GM12801 (cell line): ENCODE results near the gene P2RY6.

Experiments used
- TF ChIP-seq, protein P1 (sequence below): IDR thresholded peaks from one replicate; pipeline ENCODE4 v1.5.1; 2011; ENCODE audit warnings: control low read depth; ENCODE audit not compliant: insufficient read length; ENCODE audit errors: extremely low read depth

P2RY6 gene

DNA sequence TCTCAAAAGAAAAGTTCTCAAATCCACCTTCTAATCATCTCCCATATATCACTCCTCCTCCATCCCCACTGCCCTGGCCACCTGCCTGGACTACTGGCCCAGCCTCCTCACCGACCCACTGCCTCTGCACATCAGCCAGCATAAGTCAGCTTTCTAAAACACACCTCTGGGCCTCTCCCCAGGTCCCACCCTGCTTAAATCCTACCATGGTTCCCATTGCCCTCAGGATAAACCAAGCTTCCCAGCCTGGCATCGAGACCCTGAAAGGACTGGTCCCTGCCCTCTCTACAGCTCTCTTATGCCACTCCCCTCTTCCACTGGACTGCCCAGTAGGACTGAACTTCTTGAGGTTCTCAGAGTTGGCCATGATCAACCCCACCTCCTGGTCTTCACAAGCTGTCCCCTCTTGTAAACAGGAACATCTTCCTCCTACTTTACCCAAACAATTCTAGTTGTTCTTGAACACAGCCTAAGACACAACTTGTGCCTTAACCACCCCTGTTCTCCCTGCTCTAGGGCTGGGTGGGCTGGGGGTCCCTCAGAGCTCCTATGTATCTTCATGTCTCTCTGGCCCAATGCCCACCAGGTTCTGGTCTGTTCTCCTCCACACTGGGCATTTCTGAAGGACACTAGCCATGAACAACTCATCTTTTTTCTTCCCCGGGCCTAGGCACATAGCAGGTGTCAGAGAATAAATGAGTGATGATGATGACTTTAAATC, 12.6 kb upstream of the P2RY6 start:
- TF ChIP-seq, protein P1, sequence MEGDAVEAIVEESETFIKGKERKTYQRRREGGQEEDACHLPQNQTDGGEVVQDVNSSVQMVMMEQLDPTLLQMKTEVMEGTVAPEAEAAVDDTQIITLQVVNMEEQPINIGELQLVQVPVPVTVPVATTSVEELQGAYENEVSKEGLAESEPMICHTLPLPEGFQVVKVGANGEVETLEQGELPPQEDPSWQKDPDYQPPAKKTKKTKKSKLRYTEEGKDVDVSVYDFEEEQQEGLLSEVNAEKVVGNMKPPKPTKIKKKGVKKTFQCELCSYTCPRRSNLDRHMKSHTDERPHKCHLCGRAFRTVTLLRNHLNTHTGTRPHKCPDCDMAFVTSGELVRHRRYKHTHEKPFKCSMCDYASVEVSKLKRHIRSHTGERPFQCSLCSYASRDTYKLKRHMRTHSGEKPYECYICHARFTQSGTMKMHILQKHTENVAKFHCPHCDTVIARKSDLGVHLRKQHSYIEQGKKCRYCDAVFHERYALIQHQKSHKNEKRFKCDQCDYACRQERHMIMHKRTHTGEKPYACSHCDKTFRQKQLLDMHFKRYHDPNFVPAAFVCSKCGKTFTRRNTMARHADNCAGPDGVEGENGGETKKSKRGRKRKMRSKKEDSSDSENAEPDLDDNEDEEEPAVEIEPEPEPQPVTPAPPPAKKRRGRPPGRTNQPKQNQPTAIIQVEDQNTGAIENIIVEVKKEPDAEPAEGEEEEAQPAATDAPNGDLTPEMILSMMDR, result no peak

- TF ChIP-seq, protein P1, result no peak
Observed at GRCh38 chr11:73260127-73260457, 12.0 kb upstream of the P2RY6 start.

DNA sequence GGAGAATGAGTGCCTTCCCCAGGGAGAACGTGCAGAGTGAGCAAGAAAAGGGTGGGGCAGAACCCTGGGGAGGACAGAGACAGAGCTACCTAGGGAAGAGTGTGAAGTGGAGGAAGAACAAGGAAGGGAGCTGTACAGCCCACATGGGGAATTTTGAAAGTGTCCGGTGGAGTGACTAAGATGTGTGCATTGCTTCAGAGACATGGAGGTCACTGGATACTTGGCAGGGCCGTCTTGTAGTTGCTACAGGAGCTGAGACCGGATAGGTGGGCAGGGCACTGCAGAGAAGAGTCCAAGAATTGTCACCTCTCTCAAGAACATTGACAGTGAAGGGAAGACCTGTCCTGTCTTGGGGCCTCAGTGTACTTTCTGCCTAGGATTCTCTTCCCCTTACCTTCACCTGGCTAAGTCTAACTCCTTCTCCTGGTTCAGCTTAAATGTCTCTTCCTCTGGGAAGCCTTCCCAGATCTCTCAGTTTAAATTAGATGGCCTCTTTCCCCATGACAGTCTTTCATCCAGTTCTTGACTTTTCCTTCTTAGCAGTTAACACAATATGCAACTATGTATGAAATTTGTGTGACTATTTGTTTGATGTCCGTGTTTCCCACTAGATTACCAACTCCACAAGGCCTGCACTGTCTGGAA, 9.2 kb upstream of the P2RY6 start:
- TF ChIP-seq, protein P1, result no peak

DNA sequence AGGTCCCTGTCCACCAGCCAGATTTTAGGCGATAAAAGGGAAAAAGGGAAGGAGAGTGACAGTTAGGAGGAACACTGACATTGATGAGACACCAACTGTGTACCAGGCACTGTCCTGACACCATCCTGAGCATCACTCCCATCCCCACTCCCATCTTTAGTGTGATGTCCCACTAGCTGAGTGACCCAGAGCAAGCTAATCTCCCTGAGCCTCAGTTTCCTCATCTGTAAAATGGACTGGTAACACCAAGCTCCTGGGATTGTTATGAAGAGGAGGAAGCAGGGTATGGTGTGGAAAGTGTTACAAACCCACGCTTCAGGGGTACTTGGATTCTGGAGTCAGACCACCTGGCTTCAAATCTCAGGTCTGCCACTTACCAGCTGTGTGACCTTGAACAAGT, 8.5 kb upstream of the P2RY6 start:
- TF ChIP-seq, protein P1, result no peak

DNA sequence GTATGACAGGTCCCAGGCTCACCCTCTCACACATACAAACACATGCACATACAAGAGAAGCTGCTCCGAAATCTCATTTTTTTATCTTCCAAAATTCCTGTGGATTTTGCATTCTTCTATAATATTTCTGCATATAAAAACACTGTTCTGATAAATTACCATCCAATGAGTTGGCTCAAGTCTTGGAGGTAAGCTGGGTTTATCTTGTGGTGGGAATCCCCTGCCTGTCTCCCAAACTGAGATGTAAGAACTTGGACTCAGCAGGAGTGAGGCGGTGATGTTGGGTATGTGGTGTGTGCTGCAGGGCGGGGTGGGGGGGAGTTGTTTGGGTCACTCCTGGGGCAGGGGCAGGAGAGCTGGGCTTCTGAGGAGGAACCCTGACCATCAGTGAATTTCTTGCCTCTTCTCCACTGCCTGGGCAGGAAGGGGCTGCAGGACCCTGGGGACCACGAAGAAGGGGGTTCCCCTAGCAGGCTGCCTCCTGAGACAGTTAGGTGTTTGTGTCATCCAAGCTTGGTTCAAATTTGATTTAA, 6.8 kb upstream of the P2RY6 start:
- TF ChIP-seq, protein P1, result no peak

- TF ChIP-seq, protein P1, result no peak
Observed at GRCh38 chr11:73265853-73266645, 6.1 kb upstream of the P2RY6 start.

- TF ChIP-seq, protein P1, result no peak
Observed at GRCh38 chr11:73266646-73267020, 5.5 kb upstream of the P2RY6 start.
